HG03571 (cell line): ENCODE measurements around the gene CFAP77.

ENCODE experiments used
- ATAC-seq: cut with Tn5 transposase; IDR thresholded peaks from one replicate; pipeline ENCODE4 v1.9.1; 2021; ENCODE audit not compliant: unreplicated experiment

Gene CFAP77

GRCh38 chr9:132590318-132591182 lies 180.5 kb downstream of the CFAP77 start:
- no peak for ATAC-seq

GRCh38 chr9:132591244-132591643 lies 181.2 kb downstream of the CFAP77 start:
- no peak for ATAC-seq

GRCh38 chr9:132591751-132592314 lies 181.8 kb downstream of the CFAP77 start:
- no peak for ATAC-seq

- ATAC-seq, result no peak
Observed at GRCh38 chr9:132592451-132592850, 182.4 kb downstream of the CFAP77 start.

- no peak for ATAC-seq
Observed at GRCh38 chr9:132594412-132594811, 184.4 kb downstream of the CFAP77 start.

- no peak for ATAC-seq
Observed at GRCh38 chr9:132595319-132595718, 185.3 kb downstream of the CFAP77 start.

- no peak for ATAC-seq
Observed at GRCh38 chr9:132596200-132596599, 186.2 kb downstream of the CFAP77 start.

GRCh38 chr9:132597073-132597775 lies 187.2 kb downstream of the CFAP77 start:
- no peak for ATAC-seq

- no peak for ATAC-seq
Observed at GRCh38 chr9:132600326-132600984, 190.4 kb downstream of the CFAP77 start.

GRCh38 chr9:132602207-132602606 lies 192.2 kb downstream of the CFAP77 start:
- ATAC-seq, result no peak

- ATAC-seq, result no peak
Observed at GRCh38 chr9:132605387-132605786, 195.4 kb downstream of the CFAP77 start.

- ATAC-seq, result no peak
Observed at GRCh38 chr9:132606066-132606465, 196.1 kb downstream of the CFAP77 start.

- ATAC-seq, result no peak
Observed at GRCh38 chr9:132609184-132609583, 199.2 kb downstream of the CFAP77 start.

GRCh38 chr9:132609829-132610228 lies 199.8 kb downstream of the CFAP77 start:
- ATAC-seq, result no peak

GRCh38 chr9:132610661-132611060 lies 200.7 kb downstream of the CFAP77 start:
- ATAC-seq, result no peak

- ATAC-seq, result no peak
Observed at GRCh38 chr9:132614324-132614723, 204.3 kb downstream of the CFAP77 start.

- ATAC-seq, result no peak
Observed at GRCh38 chr9:132615774-132616173, 205.8 kb downstream of the CFAP77 start.

GRCh38 chr9:132616725-132617124 lies 206.7 kb downstream of the CFAP77 start:
- no peak for ATAC-seq

- ATAC-seq, result no peak
Observed at GRCh38 chr9:132622159-132622558, 212.1 kb downstream of the CFAP77 start.
